ENCODE measurements around the gene ZNF264. TPM values are rescaled to one million over a fixed set of nuclear protein-coding genes. Genes with fewer than 3 reads are reported as not detected.

Gene ZNF264
- total RNA-seq, 3 donors from 2014 or later (not counting 1 experiment from before 2014, with no cell fraction given), result 50.4 to 62.1 (median 54.2) TPM

DNA sequence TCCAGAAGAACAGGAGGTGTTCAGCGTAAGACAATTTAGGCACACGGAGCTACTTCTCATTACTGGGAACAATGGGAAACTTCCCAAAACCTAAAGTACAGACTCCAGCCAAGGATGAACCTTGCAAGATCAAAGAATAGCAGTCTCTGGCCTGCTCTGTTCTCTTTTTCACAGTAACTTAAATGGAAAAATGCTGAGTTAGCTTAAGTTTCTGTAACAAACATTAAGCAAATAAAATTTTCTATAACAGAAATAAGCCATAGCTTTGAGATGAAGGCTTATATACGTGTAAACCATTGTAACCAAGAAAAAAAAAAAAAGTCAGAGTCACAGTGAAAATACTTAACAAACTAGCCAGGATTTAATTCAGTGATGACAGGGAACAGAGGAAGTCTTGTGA is 70.7 kb downstream of the ZNF264 start:
- no peak overlapping the region for H3K4me3 Mint-ChIP-seq
- Histone ChIP-seq H3K27me3 (ENCODE audit: control insufficient read depth, insufficient read depth, low read length) (no peaks in the 10 kb centered on the region), H3K36me3 (ENCODE audit: control insufficient read depth, insufficient read depth, low read length) (peaks cover 9% of the 10 kb centered on the region), H3K4me3 (ENCODE audit: low read length) (no peak overlapping the region), H3K4me1 (ENCODE audit: control insufficient read depth, insufficient read depth, low read length) (no peaks in the 10 kb centered on the region), H3K27ac (ENCODE audit: low read length) (no peak overlapping the region), H3K9me3 (ENCODE audit: control insufficient read depth, insufficient read depth, low read length) (no peaks in the 10 kb centered on the region)
- H3K27me3 Mint-ChIP-seq (ENCODE audit: low read depth in 2 of 2), result no peaks in the 10 kb centered on the region
- TF ChIP-seq, protein P1, sequence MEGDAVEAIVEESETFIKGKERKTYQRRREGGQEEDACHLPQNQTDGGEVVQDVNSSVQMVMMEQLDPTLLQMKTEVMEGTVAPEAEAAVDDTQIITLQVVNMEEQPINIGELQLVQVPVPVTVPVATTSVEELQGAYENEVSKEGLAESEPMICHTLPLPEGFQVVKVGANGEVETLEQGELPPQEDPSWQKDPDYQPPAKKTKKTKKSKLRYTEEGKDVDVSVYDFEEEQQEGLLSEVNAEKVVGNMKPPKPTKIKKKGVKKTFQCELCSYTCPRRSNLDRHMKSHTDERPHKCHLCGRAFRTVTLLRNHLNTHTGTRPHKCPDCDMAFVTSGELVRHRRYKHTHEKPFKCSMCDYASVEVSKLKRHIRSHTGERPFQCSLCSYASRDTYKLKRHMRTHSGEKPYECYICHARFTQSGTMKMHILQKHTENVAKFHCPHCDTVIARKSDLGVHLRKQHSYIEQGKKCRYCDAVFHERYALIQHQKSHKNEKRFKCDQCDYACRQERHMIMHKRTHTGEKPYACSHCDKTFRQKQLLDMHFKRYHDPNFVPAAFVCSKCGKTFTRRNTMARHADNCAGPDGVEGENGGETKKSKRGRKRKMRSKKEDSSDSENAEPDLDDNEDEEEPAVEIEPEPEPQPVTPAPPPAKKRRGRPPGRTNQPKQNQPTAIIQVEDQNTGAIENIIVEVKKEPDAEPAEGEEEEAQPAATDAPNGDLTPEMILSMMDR (IDR thresholded peaks at IDR 0.05), result no peak
- WGBS (ENCODE audit: insufficient coverage), result 99% methylated on average over 3 of the region's 3 CpGs
- peaks cover 0 to 16% of the 10 kb centered on the region in 2 donors for H3K4me1 Mint-ChIP-seq
- no peak for DNase-seq
- intact Hi-C loops (cut with micrococcal nuclease), result no loop called here
- H3K27ac Mint-ChIP-seq, result no peak overlapping the region
- ATAC-seq, result no peak
- peaks cover 7% of the 10 kb centered on the region for H3K36me3 Mint-ChIP-seq
- no peaks in the 10 kb centered on the region for H3K9me3 Mint-ChIP-seq

DNA sequence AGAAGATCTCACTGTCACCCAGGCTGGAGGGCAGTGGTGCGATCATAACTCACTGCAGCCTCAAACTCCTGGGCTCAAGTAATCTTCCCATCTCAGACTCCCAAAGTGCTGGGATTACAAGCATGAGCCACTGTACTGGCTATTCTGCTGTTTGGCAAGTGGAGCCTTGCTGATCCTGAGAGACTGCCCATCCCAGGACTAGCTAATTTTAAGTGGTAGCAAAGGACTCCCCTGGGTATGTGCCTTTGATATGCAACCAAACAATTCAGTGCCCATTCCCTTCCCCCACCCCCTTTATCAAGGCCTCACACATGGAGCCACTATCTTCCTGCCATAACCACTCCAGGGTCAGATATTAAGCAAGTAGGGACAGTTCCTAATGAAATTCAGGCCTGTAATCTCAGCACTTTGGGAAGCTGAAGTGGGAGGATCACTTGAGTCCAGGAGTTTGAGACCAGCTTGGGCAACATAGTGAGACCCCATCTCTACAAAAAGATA is 72.0 kb downstream of the ZNF264 start:
- Histone ChIP-seq H3K27me3 (ENCODE audit: control insufficient read depth, insufficient read depth, low read length) (no peaks in the 10 kb centered on the region), H3K4me1 (ENCODE audit: control insufficient read depth, insufficient read depth, low read length) (no peaks in the 10 kb centered on the region), H3K36me3 (ENCODE audit: control insufficient read depth, insufficient read depth, low read length) (peaks cover 7% of the 10 kb centered on the region), H3K9me3 (ENCODE audit: control insufficient read depth, insufficient read depth, low read length) (no peaks in the 10 kb centered on the region), H3K4me3 (ENCODE audit: low read length) (no peak overlapping the region), H3K27ac (ENCODE audit: low read length) (no peak overlapping the region)
- H3K36me3 Mint-ChIP-seq, result peaks cover 7% of the 10 kb centered on the region
- 89% methylated on average over 1 of the region's 1 CpG for WGBS (ENCODE audit: insufficient coverage)
- no peaks in the 10 kb centered on the region for H3K27me3 Mint-ChIP-seq (ENCODE audit: low read depth in 2 of 2)
- intact Hi-C loops (cut with micrococcal nuclease), result no loop called here
- no peak overlapping the region for H3K4me3 Mint-ChIP-seq
- no peak overlapping the region for H3K27ac Mint-ChIP-seq
- no peaks in the 10 kb centered on the region for H3K9me3 Mint-ChIP-seq
- TF ChIP-seq, protein P1 (IDR thresholded peaks at IDR 0.05), result no peak
- ATAC-seq (no peak), DNase-seq (no peak)
- peaks cover 0 to 16% of the 10 kb centered on the region in 2 donors for H3K4me1 Mint-ChIP-seq

DNA sequence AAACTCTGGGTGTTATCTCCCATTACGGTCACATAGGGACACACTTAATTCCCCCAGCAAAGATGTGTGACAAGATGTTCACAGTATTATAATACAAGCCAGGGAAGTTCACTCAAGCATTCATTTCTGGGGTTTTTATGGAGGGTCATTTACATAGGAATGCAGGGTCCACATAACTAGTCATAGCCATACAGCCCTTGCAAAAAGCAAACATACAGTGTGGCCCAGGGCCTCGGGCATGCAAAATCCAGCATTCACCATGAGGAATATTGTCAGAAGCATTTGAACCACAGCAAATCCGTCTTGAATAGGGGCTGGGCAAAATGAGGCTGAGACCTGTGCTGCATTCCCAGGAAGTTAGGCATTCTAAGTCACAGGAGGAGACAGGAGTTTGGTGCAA is 76.0 kb downstream of the ZNF264 start:
- no peaks in the 10 kb centered on the region for H3K36me3 Mint-ChIP-seq

More for the DNA sequence above, 76.0 kb downstream of the ZNF264 start:
- Mint-ChIP-seq H3K4me3 (no peak overlapping the region), H3K27ac (no peak overlapping the region), H3K27me3 (ENCODE audit: low read depth in 2 of 2) (no peaks in the 10 kb centered on the region), H3K4me1 (peaks cover 0 to 9% of the 10 kb centered on the region in 2 donors), H3K9me3 (no peaks in the 10 kb centered on the region)
- TF ChIP-seq, protein P1 (IDR thresholded peaks at IDR 0.05), result no peak
- intact Hi-C loops (cut with micrococcal nuclease), result no loop called here
- Histone ChIP-seq H3K36me3 (ENCODE audit: control insufficient read depth, insufficient read depth, low read length) (no peaks in the 10 kb centered on the region), H3K27me3 (ENCODE audit: control insufficient read depth, insufficient read depth, low read length) (no peaks in the 10 kb centered on the region), H3K9me3 (ENCODE audit: control insufficient read depth, insufficient read depth, low read length) (no peaks in the 10 kb centered on the region), H3K27ac (ENCODE audit: low read length) (no peak overlapping the region), H3K4me3 (ENCODE audit: low read length) (no peak overlapping the region), H3K4me1 (ENCODE audit: control insufficient read depth, insufficient read depth, low read length) (no peaks in the 10 kb centered on the region)
- 86% methylated on average over 3 of the region's 3 CpGs for WGBS (ENCODE audit: insufficient coverage)
- ATAC-seq (no peak), DNase-seq (no peak)
